CD4-positive, alpha-beta T cell (primary cell): Measurements from ENCODE around the gene GPR61. TPM values are rescaled to one million over a fixed set of nuclear protein-coding genes. Genes with fewer than 3 reads are reported as not detected.

Experiments used
- ATAC-seq: fragments of 200-7000 bp; cut with Tn5 transposase; one replicate; pipeline ENCODE4 v1.10.0; 2022; ENCODE audit warnings: mild to moderate bottlenecking; ENCODE audit not compliant: poor library complexity
- CTCF ChIA-PET: fragments of 350-600 bp; sonication (Branson Sonifier 250); formaldehyde crosslinking; loops from one replicate; lab custom pipeline; 2021; ENCODE audit warnings: antibody characterized with exemption, inconsistent platforms; lab: Charles Lee
- POLR2A ChIA-PET: fragments of 350-600 bp; sonication (Branson Sonifier 250); formaldehyde crosslinking; loops from one replicate; lab custom pipeline; 2021; ENCODE audit warnings: antibody characterized with exemption, inconsistent platforms; lab: Charles Lee
- DNase-seq, 14 experiments: peaks; one replicate each; pipeline ENCODE4 v3.0.0-alpha.2; 2013 to 2020; ENCODE audit warnings: mixed read lengths in 2 of 14
- H3K27ac ChIP-seq, 2 donors: one replicate each; pipeline versions ENCODE4 v1.5.1 to v1.7.0; 2013; ENCODE audit warnings: low read length in 2 of 2, low read depth in 1 of 2, mild to moderate bottlenecking in 1 of 2
- H3K27me3 ChIP-seq, 2 experiments: 1 replicate in 1 of 2; 2 replicates in 1 of 2; pipeline versions ENCODE4 v1.6.1 to v1.7.0; 2013; ENCODE audit warnings: low read length in 2 of 2, control low read depth in 1 of 2, mild to moderate bottlenecking in 1 of 2, moderate library complexity in 1 of 2; ENCODE audit not compliant: insufficient read depth in 2 of 2, control insufficient read depth in 1 of 2
- H3K36me3 ChIP-seq: one replicate; pipeline ENCODE4 v1.6.1; 2013; ENCODE audit warnings: low read length, control low read depth; ENCODE audit not compliant: insufficient read depth
- H3K4me1 ChIP-seq: one replicate; pipeline ENCODE4 v1.6.1; 2013; ENCODE audit warnings: low read length, control low read depth; ENCODE audit not compliant: insufficient read depth
- H3K4me3 ChIP-seq: one replicate; pipeline ENCODE4 v1.5.1; 2013; ENCODE audit warnings: mild to moderate bottlenecking, low read length, moderate library complexity
- H3K9me3 ChIP-seq, 2 experiments: 1 replicate in 1 of 2; 2 replicates in 1 of 2; pipeline versions ENCODE4 v1.6.1 to v1.7.0; 2013; ENCODE audit warnings: low read length in 2 of 2, mild to moderate bottlenecking in 2 of 2, control low read depth in 1 of 2, moderate library complexity in 1 of 2; ENCODE audit not compliant: control insufficient read depth in 1 of 2, insufficient read depth in 1 of 2
- H3K27ac Mint-ChIP-seq: one replicate; pipeline ENCODE4 v1.8.0; 2020; ENCODE audit warnings: mixed read lengths
- H3K27me3 Mint-ChIP-seq: one replicate; pipeline ENCODE4 v1.8.0; 2021; ENCODE audit warnings: mixed read lengths
- H3K36me3 Mint-ChIP-seq: one replicate; pipeline ENCODE4 v1.8.0; 2021; ENCODE audit warnings: low read depth, mixed read lengths
- H3K4me1 Mint-ChIP-seq: one replicate; pipeline ENCODE4 v1.8.0; 2021; ENCODE audit warnings: low read depth, mixed read lengths
- H3K4me3 Mint-ChIP-seq: one replicate; pipeline ENCODE4 v1.8.0; 2020; ENCODE audit warnings: mild to moderate bottlenecking, mixed read lengths
- H3K9me3 Mint-ChIP-seq: one replicate; pipeline ENCODE4 v1.8.0; 2020; ENCODE audit warnings: mixed read lengths
- CTCF ChIP-seq: fragments of 200-600 bp; IDR thresholded peaks from one replicate; pipeline ENCODE4 v1.8.0; 2022; ENCODE audit warnings: antibody characterized with exemption, mild to moderate bottlenecking
- intact Hi-C, 2 experiments: fragments of 100-400 bp; cut with DNase I in 1 of 2; cut with micrococcal nuclease in 1 of 2; formaldehyde crosslinking; loops; one replicate each; pipeline versions ENCODE4 v1.15.1 to v1.9.0; 2023 to 2025; cut with DNase I, micrococcal nuclease
- total RNA-seq, 174 experiments: library from RNA in 2 of 174; stranded (reverse) in 2 of 174; gene quantifications; one replicate each; pipeline ENCODE4 v1.2.3 and lab custom pipeline; 2021 to 2026

Gene GPR61
- total RNA-seq, 2 experiments from 2014 or later, result 0.53 to 0.85 TPM

GRCh38 chr1:109586055-109586454 lies 46.4 kb downstream of the GPR61 start:
- H3K4me3 ChIP-seq, result no peak overlapping the region
- no peak overlapping the region for H3K27ac ChIP-seq
- no peaks in the 10 kb centered on the region for H3K27me3 ChIP-seq
- ATAC-seq, result no peak
- H3K27me3 Mint-ChIP-seq, result no peaks in the 10 kb centered on the region
- intact Hi-C loops, result no loop called here
- no peaks in the 10 kb centered on the region for H3K4me1 ChIP-seq
- H3K9me3 ChIP-seq, result no peaks in the 10 kb centered on the region
- no peaks in the 10 kb centered on the region for H3K9me3 Mint-ChIP-seq
- CTCF ChIA-PET, result no interaction called here
- H3K36me3 ChIP-seq, result peaks cover 89% of the 10 kb centered on the region
- TF ChIP-seq CTCF, result no peak
- no peaks in the 10 kb centered on the region for H3K4me1 Mint-ChIP-seq
- H3K27ac Mint-ChIP-seq, result no peak overlapping the region
- DNase-seq, result no peak
- peaks cover 89% of the 10 kb centered on the region for H3K36me3 Mint-ChIP-seq
- H3K4me3 Mint-ChIP-seq, result no peak overlapping the region
- POLR2A ChIA-PET, result no interaction called here

- H3K27me3 Mint-ChIP-seq, result no peaks in the 10 kb centered on the region
- no peak for TF ChIP-seq CTCF
- peaks cover 94% of the 10 kb centered on the region for H3K36me3 Mint-ChIP-seq
- H3K4me1 Mint-ChIP-seq, result no peaks in the 10 kb centered on the region
- Histone ChIP-seq H3K36me3 (peaks cover 83% of the 10 kb centered on the region), H3K27me3 (no peaks in the 10 kb centered on the region), H3K9me3 (no peaks in the 10 kb centered on the region), H3K27ac (no peak overlapping the region), H3K4me1 (no peaks in the 10 kb centered on the region), H3K4me3 (no peak overlapping the region)
- H3K9me3 Mint-ChIP-seq, result no peaks in the 10 kb centered on the region
- POLR2A ChIA-PET, result interaction anchor here (0.7 kb wide), 1 partner anchor 315 kb away, joined by 3 read pairs; no protein-coding TSS in a partner anchor
- H3K4me3 Mint-ChIP-seq, result no peak overlapping the region
- no peak for ATAC-seq
- no peak for DNase-seq
- CTCF ChIA-PET, result no interaction called here
- intact Hi-C loops, result no loop called here
- H3K27ac Mint-ChIP-seq, result peak overlapping the region; percentile 34
These were observed 49.5 kb downstream of the GPR61 start for GRCh38 chr1:109589177-109589576.

GRCh38 chr1:109589679-109590078 lies 50.0 kb downstream of the GPR61 start:
- no peak overlapping the region for H3K27ac ChIP-seq
- H3K9me3 ChIP-seq, result no peaks in the 10 kb centered on the region
- ATAC-seq (no peak), DNase-seq (no peak)
- Mint-ChIP-seq H3K36me3 (peaks cover 93% of the 10 kb centered on the region), H3K4me1 (no peaks in the 10 kb centered on the region), H3K4me3 (no peak overlapping the region), H3K27me3 (no peaks in the 10 kb centered on the region), H3K27ac (peak overlapping the region; percentile 34), H3K9me3 (no peaks in the 10 kb centered on the region)
- no peak for TF ChIP-seq CTCF
- intact Hi-C loops, result loop anchor here in 1 of 2 experiments (5.0 kb wide), 1 partner anchor 43 kb away; no protein-coding TSS in a partner anchor
- peaks cover 78% of the 10 kb centered on the region for H3K36me3 ChIP-seq
- CTCF ChIA-PET, result no interaction called here
- POLR2A ChIA-PET, result no interaction called here
- no peaks in the 10 kb centered on the region for H3K4me1 ChIP-seq
- no peaks in the 10 kb centered on the region for H3K27me3 ChIP-seq
- H3K4me3 ChIP-seq, result no peak overlapping the region
